A673 (cell line): ENCODE data around the gene TTBK2.

ENCODE experiments used
- CTCF ChIP-seq: fragments of 300-800, 200-600 bp; sonication (generic); conservative IDR thresholded peaks from 2 replicates; pipeline ENCODE4 v1.5.1; 2017; ENCODE audit warnings: low read depth, mild to moderate bottlenecking, antibody characterized with exemption, low read length, moderate library complexity, mixed read lengths
- EZH2 ChIP-seq: fragments of 200-600 bp; sonication (generic); IDR thresholded peaks from 2 replicates; pipeline ENCODE4 v1.6.1; 2017; ENCODE audit warnings: borderline replicate concordance, low read depth, mild to moderate bottlenecking, mixed read lengths, antibody characterized with exemption, low read length; ENCODE audit not compliant: poor library complexity, severe bottlenecking

GRCh38 chr15:42826251-42826890 is 94.2 kb downstream of the TTBK2 start:
- no peak for TF ChIP-seq CTCF
- no peak for TF ChIP-seq EZH2
